ENCODE results near the gene SLC30A3.
"Not testable (repeated sequence)": the region's sequence is repeated elsewhere in the genome, so short reads cannot be mapped to it uniquely, and the experiment has no call there.

SLC30A3 gene

DNA sequence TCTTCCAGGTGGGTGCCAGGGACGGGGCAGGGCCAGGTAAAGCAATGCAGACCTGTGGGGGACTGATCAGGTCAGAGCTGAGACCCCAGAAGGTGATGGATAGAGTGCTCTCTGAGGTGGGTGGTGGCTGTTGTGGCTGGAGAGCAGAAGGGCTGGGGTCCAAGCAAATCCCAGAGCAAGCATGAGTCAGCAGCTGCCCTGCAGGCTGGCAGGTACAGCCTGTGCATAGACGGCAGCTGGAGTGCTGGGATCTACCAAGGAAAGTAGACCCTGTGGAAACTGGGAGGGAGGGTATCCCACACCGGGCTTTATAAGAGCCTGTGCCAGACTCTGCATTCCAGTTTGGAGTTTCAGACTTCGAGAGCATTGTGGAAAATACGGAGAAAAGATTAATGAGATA lies 20.0 kb upstream of the SLC30A3 start:
- no peak for FAIRE-seq

GRCh38 chr2:27281855-27282559 lies 19.2 kb upstream of the SLC30A3 start, which contains the start of gene TRIM54:
Gene TRIM54, plus strand, starts transcription at chr2:27282429. Its CDS starts 303 bp downstream, at chr2:27282732.
- no peak for FAIRE-seq

GRCh38 chr2:27281442-27281841 lies 18.6 kb upstream of the SLC30A3 start:
- FAIRE-seq, result no peak

DNA sequence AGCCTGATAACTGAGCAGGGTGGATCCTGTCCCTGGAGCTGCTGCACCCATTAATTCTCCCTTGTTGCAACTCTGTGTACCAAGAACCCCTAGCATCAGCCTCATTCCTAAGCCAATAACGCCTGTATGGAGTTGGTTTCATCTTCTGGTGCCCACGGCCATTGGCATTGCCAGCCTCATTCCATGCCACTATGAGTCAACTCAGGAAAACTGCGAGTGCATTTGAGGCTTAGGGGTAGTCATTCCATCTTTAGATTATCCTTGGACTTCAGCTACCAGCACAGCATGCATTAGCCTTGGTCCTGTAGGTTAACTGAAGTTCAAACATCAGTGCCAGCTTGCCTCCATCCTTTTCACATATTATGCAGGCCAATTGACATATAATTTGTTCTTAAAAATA lies 18.0 kb upstream of the SLC30A3 start:
- no peak for FAIRE-seq

DNA sequence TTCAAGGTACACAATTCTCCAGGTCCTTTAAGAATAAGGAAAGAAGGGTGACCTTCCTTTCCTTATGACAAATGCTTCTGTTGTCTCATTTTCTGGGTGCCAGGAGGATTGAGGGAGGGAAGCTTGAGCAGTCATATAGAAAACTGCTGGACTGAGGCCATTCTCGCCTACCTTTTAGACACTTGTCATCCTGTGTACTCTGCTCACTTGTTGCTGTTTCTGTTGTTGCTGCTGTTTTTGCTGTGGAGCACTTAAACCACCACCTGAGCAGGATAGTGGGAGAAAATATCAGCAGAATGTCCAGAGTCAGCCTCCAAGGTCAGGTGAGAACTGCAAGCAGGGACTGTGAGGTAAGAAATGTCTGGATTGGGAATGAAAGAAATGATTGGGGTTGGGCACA lies 15.2 kb upstream of the SLC30A3 start:
- no peak for FAIRE-seq

- FAIRE-seq, result no peak
These were observed 12.6 kb upstream of the SLC30A3 start, which contains the start of gene DNAJC5G for GRCh38 chr2:27275211-27276150. Gene DNAJC5G, plus strand, starts transcription at chr2:27275433. Its CDS starts 1,296 bp downstream, at chr2:27276729.

DNA sequence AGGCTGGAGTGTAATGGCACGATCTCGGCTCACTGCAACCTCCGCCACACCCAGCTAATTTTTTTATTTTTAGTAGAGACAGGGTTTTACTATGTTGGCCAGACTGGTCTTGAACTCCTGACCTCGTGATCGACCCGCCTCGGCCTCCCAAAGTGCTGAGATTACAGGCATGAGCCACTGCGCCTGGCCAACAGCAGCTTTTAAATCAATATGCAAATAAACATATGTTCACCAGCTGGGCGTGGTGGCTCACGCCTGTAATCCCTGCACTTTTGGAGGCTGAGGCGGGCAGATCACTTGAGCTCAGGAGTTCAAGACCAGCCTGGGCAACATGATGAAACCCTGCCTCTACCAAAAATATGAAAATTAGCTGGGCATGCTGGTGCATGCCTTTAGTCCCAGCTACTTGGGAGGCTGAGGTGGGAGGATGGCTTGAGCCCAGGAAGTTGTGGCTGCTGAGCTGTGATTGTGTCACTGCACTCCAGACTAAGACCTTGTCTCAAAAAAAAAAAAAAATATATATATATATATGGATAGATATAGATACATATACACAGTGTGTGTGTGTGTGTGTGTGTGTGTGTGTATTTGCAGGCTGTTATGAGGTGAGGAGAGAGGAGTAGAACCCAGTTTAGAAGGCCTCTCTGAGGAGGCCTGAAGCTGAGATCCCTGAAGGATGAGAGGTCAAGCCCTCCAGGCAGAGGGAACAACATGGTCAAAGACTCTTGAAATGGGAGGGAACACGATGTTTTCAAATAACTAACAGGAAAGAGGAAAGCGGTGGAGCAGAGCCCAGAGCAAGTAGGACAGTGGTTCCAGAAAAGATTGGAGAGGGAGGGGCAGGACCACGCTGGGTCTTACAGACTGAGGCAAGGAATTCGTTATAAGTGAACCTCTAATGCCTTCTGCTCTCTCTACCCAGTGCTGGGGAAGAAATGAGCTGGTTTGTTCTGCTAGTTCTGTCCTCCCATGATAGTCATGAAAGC lies 10.0 kb upstream of the SLC30A3 start:
- not testable (repeated sequence) for FAIRE-seq

- FAIRE-seq, result no peak
These were observed 8.9 kb upstream of the SLC30A3 start for GRCh38 chr2:27271631-27272340.

DNA sequence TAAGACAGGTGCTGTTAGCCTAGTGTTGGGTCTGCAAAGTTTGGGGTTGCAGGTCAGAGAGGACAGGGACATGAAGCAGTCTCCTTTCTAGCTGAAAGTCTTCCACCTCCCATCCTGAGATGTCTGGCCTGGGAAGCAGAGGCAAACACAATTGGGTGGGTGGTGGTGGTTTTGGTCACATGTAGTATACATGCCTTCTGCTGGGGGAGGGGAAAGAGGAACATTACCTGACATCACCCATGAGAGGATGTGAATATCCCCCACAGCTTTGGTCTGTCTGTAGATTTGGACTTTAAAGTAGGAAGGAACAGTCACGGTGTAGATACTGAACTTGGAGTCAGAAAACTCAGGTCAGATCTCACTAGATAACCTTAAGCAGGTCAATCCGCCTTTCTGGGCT lies 7.8 kb upstream of the SLC30A3 start:
- no peak for FAIRE-seq

GRCh38 chr2:27270131-27270530 lies 7.3 kb upstream of the SLC30A3 start:
- FAIRE-seq, result no peak

GRCh38 chr2:27268296-27268695 lies 5.4 kb upstream of the SLC30A3 start:
- FAIRE-seq, result not testable (repeated sequence)

GRCh38 chr2:27265536-27265870 lies 2.7 kb upstream of the SLC30A3 start:
- FAIRE-seq, result no peak

DNA sequence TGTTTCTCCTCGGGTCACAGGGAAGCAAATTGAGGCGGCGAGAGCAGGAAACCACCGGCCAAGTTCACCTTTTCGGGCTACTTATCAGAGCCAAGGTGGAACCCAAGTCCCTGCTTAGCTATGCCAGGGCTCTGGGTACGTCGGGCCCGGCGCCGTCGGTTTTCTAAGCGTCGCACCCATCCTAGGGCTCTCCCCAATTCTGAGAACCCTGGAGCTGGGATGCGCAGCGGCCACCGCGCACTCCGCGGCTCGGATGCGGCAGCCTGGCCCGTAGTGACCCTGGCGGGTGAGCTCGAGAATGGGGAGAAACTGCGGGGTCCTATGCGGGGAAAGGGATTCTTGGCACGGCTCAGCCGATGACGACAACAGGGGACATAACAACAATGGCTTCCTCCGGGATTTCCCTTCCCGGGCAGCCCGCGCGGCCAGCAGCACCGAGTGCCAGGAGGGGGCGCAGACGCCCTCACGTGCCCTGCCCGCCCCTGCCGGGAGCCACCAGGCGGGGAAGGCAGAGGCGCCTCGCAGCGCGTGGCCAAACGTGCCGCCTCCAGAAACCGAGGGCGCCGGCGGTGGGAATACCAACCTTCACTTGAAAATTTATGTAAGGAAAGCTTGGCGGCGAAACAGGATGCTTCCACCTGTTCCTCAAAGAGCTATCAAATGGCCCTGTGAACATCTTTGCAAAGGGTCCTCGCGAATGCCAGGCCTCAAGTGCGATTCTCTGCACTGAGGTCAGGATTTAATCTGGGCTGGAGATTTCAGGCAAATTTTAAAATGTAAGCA lies 2.1 kb upstream of the SLC30A3 start:
- no peak for FAIRE-seq

DNA sequence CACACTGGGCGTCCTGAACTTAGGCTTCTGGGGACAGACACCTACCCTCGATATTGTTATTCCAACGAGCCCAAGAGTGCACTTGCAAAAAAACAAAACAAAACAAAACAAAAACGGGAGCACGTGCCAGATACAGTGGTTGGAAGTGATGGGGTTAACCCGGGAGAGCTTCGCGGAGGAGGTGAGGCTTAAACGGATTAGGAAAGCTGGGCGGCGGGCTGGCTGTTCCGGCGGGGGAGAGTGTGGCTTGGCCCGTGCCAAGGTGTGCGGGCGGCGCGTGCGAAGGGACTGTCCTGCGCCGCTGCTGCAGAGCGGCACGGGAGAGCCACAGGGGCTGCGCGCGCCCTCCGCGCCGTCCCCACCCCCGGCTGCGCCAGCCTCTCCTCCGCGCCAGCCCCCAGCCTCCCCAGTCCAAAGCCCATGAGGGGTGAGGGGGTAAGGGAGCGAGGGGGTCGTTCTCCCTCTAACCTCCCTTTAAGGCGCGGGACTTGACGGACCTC lies 1.5 kb upstream of the SLC30A3 start:
- FAIRE-seq, result no peak

DNA sequence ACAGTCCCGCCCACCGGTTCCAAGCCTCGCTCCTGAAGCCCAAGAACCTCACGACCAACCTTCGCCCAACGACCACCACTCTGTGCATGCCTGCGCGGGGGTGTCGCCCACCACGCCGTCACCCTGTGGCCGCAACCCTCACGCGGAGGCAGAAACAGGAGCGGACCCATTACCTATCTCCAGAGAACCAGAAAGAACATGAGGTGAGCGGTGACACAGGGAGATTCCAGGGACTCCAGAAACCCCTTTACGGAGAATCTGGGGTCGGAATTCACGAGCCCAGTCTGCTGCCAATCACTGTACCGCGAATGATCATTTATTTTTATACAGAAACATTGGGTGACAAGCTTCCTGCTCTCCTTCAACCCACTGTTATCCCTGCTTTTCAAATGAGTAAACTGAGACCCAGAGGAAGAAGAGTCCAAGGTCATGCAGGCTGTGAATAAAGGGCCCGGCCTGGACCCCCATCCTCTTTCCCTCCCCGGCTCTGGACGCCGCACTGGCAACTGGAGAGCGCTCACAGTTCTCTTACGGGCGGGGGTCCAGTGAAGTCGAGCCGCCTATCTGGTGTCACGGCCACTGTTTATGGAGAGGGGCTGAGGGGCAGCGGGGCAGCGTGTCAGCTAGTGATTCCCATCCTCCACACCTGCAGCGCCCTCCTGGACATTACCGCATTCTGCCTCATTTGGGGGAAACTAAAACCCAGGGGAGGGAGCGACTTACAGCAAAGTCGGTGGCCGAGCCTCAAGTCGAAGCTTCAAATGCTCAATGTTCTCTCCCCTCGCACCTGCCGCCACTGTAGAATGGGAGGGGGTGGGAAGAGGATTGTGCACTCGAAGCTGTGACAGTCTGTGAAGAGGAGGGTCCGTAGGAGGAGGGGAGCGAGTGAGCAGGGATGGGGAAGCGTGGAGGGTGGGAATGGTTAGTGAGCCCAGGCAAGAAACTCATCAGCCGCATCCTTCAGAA lies 723 bp upstream of the SLC30A3 start:
- no peak for FAIRE-seq

GRCh38 chr2:27261926-27262298 lies 935 bp downstream of the SLC30A3 start:
- FAIRE-seq, result no peak

DNA sequence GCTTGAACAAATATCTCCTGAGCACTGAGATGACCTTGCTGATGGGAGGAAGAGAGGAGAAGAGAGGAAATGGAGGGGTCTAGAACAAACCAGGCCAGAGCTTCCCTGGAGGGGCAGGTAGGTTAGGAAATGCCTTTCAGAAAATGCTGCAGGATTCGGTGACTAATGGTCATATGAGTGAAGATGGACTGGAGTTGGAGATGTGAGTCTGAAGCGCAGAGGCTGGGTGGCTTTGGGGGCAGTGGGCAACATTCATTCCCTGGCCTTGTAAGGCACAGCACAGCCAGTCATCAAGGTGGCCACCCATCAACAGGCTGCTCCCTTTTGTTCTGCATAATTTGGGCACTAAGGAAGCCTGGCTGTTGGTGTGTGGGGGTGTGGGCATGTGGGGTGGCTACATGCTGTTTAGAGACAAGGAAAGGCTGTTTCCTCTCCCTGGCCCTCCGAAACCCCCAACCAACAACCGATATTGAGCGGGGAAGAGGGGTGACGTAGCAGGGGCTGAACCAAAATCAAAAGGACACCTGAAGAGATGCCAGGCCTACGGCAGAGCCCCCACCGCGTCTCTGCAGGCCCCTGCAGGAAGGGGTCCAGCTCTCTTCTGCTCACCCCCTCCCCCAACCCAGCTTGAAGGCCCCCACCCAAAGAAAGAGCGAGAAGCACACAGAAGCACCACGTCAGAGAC lies 1.5 kb downstream of the SLC30A3 start:
- FAIRE-seq, result no peak

DNA sequence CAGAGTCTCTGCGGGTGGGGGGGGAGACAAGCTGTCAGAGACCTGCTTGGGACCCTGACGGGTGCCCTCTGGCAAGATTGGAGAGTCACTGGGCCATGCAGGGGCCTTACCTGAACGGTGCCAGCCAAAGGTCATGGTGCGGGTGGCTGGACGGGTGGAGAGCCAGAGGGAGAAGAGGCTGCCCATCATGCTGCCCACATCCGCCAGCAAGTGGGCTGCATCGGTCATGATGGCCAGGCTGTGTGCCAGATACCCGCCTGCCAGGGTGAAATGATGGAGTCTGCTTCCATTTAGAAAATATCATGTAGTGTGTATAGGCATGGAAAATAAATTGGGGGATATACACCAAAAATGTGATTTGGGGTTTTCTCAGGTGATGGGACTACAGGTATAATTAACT lies 4.8 kb downstream of the SLC30A3 start:
- FAIRE-seq, result no peak

GRCh38 chr2:27256855-27257454 lies 5.9 kb downstream of the SLC30A3 start:
- FAIRE-seq, result no peak

Data from TTC549 (cell line).